Liver (tissue), 9 donors: ENCODE data around the gene KIAA0825. TPM values are rescaled to one million over a fixed set of nuclear protein-coding genes. Genes with fewer than 3 reads are reported as not detected.

Experiments used
- DNase-seq: peaks from one replicate; pipeline ENCODE4 v3.0.0-alpha.2; 2017; ENCODE audit warnings: low spot score
- H3K27ac ChIP-seq, 2 donors: one replicate each; pipeline ENCODE4 v1.7.0; 2013; ENCODE audit warnings: inconsistent platforms in 2 of 2, low read length in 2 of 2, control low read depth in 1 of 2, low read depth in 1 of 2, mild to moderate bottlenecking in 1 of 2
- H3K27me3 ChIP-seq, 4 donors: one replicate each; pipeline versions ENCODE4 v1.6.1 to v1.7.0; 2013; ENCODE audit warnings: low read length in 3 of 4, inconsistent platforms in 1 of 4, mild to moderate bottlenecking in 1 of 4, moderate library complexity in 1 of 4; ENCODE audit not compliant: control insufficient read depth in 4 of 4, insufficient read depth in 4 of 4
- H3K36me3 ChIP-seq, 4 donors: one replicate each; pipeline versions ENCODE4 v1.6.1 to v1.7.0; 2013; ENCODE audit warnings: low read length in 3 of 4, mild to moderate bottlenecking in 3 of 4, low read depth in 1 of 4, moderate library complexity in 1 of 4; ENCODE audit not compliant: control insufficient read depth in 4 of 4, insufficient read depth in 3 of 4
- H3K4me1 ChIP-seq, 4 donors: one replicate each; pipeline versions ENCODE4 v1.6.1 to v1.7.0; 2013; ENCODE audit warnings: low read length in 3 of 4, mild to moderate bottlenecking in 3 of 4, moderate library complexity in 1 of 4; ENCODE audit not compliant: control insufficient read depth in 4 of 4, insufficient read depth in 4 of 4
- H3K4me3 ChIP-seq, 3 donors: one replicate each; pipeline versions ENCODE4 v1.6.1 to v1.7.0; 2013; ENCODE audit warnings: low read length in 3 of 3, control low read depth in 1 of 3, low read depth in 1 of 3, mild to moderate bottlenecking in 1 of 3
- H3K9ac ChIP-seq, 2 donors: one replicate each; pipeline ENCODE4 v1.7.0; 2013; ENCODE audit warnings: low read length in 2 of 2, mild to moderate bottlenecking in 2 of 2, moderate library complexity in 2 of 2, control low read depth in 1 of 2, low read depth in 1 of 2
- H3K9me3 ChIP-seq, 4 donors: one replicate each; pipeline versions ENCODE4 v1.6.1 to v1.7.0; 2013; ENCODE audit warnings: low read length in 3 of 4; ENCODE audit not compliant: control insufficient read depth in 4 of 4
- CTCF ChIP-seq: fragments of 150-350 bp; IDR thresholded peaks from 2 replicates; pipeline ENCODE4 v1.5.1; 2017; ENCODE audit warnings: improper control_type of control experiment, low read depth, low read length; ENCODE audit not compliant: missing input control
- EGR1 ChIP-seq, 2 donors: IDR thresholded peaks; 2 replicates each; pipeline ENCODE4 v1.6.1; 2016 to 2018; ENCODE audit warnings: antibody characterized with exemption in 2 of 2, low read depth in 2 of 2
- FOXA1 ChIP-seq: IDR thresholded peaks from 2 replicates; pipeline ENCODE4 v1.6.1; 2016; ENCODE audit warnings: antibody characterized with exemption
- FOXA2 ChIP-seq: IDR thresholded peaks from 2 replicates; pipeline ENCODE4 v1.6.1; 2016; ENCODE audit warnings: antibody characterized with exemption
- GABPA ChIP-seq, 2 donors: IDR thresholded peaks in 1 of 2; conservative IDR thresholded peaks in 1 of 2; 2 replicates each; pipeline ENCODE4 v1.6.1; 2016; ENCODE audit warnings: antibody characterized with exemption in 2 of 2, mild to moderate bottlenecking in 1 of 2, moderate library complexity in 1 of 2
- HNF4A ChIP-seq, 2 donors: conservative IDR thresholded peaks; 2 replicates each; pipeline ENCODE4 v1.6.1; 2016; ENCODE audit warnings: antibody characterized with exemption in 2 of 2, mild to moderate bottlenecking in 2 of 2
- HNF4G ChIP-seq: IDR thresholded peaks from 2 replicates; pipeline ENCODE4 v1.6.1; 2016; ENCODE audit warnings: antibody characterized with exemption
- JUND ChIP-seq, 2 donors: IDR thresholded peaks; 2 replicates each; pipeline ENCODE4 v1.6.1; 2016; ENCODE audit warnings: antibody characterized with exemption in 2 of 2
- NR2F2 ChIP-seq: IDR thresholded peaks from 2 replicates; pipeline ENCODE4 v1.6.1; 2016; ENCODE audit warnings: antibody characterized with exemption
- RAD21 ChIP-seq, 2 donors: IDR thresholded peaks; 2 replicates each; pipeline ENCODE4 v1.6.1; 2016; ENCODE audit warnings: antibody characterized with exemption in 2 of 2, mild to moderate bottlenecking in 2 of 2
- REST ChIP-seq: IDR thresholded peaks from 2 replicates; pipeline ENCODE4 v1.6.1; 2016; ENCODE audit warnings: antibody characterized with exemption, mild to moderate bottlenecking
- RXRA ChIP-seq, 2 donors: IDR thresholded peaks; 2 replicates each; pipeline ENCODE4 v1.6.1; 2017 to 2018; ENCODE audit warnings: antibody characterized with exemption in 2 of 2, mild to moderate bottlenecking in 1 of 2
- SP1 ChIP-seq: IDR thresholded peaks from 2 replicates; pipeline ENCODE4 v1.6.1; 2018; ENCODE audit warnings: antibody characterized with exemption, mild to moderate bottlenecking
- TAF1 ChIP-seq: conservative IDR thresholded peaks from 2 replicates; pipeline ENCODE4 v1.6.1; 2016; ENCODE audit warnings: antibody characterized with exemption, mild to moderate bottlenecking
- YY1 ChIP-seq: IDR thresholded peaks from 2 replicates; pipeline ENCODE4 v1.6.1; 2016; ENCODE audit warnings: antibody characterized with exemption, mild to moderate bottlenecking
- WGBS: extraction: QIAGEN DNeasy Blood & Tissue Kit; methylation state at CpG from one replicate; pipeline ENCODE4 v1.1.7; 2013; 5-methylcytosine and 5-hydroxymethylcytosine counted together
- polyA plus RNA-seq, 2 donors: library from polyadenylated mRNA; stranded (reverse) in 1 of 2; unstranded in 1 of 2; fragments of 200-250 nt in 1 of 2; fragments of >200 nt in 1 of 2; fragmentation: Nextera tagmentation in 1 of 2; extraction: Ambion mirVana in 1 of 2; gene quantifications; one replicate each; pipeline versions ENCODE4 v1.2.1 to v1.2.3, GENCODE V29; 2013 to 2015
- total RNA-seq, 2 donors: library from RNA; depleted of rRNA; stranded (reverse); fragments of >200 nt; gene quantifications; one replicate each; pipeline ENCODE4 v1.2.3, GENCODE V29; 2014
- TF ChIP-seq, protein P1 (sequence below): IDR thresholded peaks from 2 replicates; pipeline ENCODE4 v1.6.1; 2016; ENCODE audit warnings: antibody characterized with exemption
- TF ChIP-seq, protein P2 (sequence below): IDR thresholded peaks from 2 replicates; pipeline ENCODE4 v1.6.1; 2016; ENCODE audit warnings: antibody characterized with exemption
- TF ChIP-seq, protein P3 (sequence below): IDR thresholded peaks from 2 replicates; pipeline ENCODE4 v1.6.1; 2016; ENCODE audit warnings: antibody characterized with exemption
- donor health status: healthy.
- donor health status: healthy.
- donor health status: healthy.
- donor health status: healthy.
- donor health status: healthy.

KIAA0825 gene
- total and polyA plus RNA-seq, 4 donors: 0.25 to 3.2 (median 1.2) TPM

DNA sequence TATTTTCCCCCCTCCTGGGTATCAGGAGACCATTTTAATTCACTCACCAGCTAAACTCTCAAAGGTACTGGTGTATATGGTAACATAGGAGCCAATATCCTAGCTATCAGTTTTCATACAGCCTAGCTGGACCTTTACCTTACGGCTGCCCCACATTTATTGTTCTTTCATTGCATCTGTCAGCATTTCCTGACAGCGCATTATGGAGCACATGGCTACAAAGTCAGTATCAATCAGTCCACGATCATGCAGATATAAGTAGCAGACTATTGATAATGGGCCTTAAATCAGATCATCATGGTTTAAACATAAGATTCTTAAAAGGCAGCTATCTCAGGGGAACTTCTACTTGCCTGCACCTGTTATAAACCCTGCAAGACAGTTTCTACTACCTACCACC lies 304.7 kb downstream of the KIAA0825 start:
- H3K4me1 ChIP-seq: no peaks in the 10 kb centered on the region
- DNase-seq: no peak
- TF ChIP-seq TAF1 (no peak), NR2F2 (no peak), SP1 (no peak), YY1 (no peak), FOXA1 (no peak), REST (no peak), GABPA (IDR thresholded peaks at IDR 0.05 in 1 of 2, conservative IDR thresholded peaks at IDR 0.05 in 1 of 2) (no peak), EGR1 (IDR thresholded peaks at IDR 0.05; ENCODE audit: low read depth in 2 of 2) (no peak), RXRA (IDR thresholded peaks at IDR 0.05) (no peak), RAD21 (IDR thresholded peaks at IDR 0.05) (no peak), HNF4G (no peak)
- TF ChIP-seq, protein P1, sequence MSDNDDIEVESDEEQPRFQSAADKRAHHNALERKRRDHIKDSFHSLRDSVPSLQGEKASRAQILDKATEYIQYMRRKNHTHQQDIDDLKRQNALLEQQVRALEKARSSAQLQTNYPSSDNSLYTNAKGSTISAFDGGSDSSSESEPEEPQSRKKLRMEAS: no peak
- TF ChIP-seq, protein P2, sequence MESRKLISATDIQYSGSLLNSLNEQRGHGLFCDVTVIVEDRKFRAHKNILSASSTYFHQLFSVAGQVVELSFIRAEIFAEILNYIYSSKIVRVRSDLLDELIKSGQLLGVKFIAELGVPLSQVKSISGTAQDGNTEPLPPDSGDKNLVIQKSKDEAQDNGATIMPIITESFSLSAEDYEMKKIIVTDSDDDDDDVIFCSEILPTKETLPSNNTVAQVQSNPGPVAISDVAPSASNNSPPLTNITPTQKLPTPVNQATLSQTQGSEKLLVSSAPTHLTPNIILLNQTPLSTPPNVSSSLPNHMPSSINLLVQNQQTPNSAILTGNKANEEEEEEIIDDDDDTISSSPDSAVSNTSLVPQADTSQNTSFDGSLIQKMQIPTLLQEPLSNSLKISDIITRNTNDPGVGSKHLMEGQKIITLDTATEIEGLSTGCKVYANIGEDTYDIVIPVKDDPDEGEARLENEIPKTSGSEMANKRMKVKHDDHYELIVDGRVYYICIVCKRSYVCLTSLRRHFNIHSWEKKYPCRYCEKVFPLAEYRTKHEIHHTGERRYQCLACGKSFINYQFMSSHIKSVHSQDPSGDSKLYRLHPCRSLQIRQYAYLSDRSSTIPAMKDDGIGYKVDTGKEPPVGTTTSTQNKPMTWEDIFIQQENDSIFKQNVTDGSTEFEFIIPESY: no peak
- TF ChIP-seq, protein P3, sequence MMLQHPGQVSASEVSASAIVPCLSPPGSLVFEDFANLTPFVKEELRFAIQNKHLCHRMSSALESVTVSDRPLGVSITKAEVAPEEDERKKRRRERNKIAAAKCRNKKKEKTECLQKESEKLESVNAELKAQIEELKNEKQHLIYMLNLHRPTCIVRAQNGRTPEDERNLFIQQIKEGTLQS: no peak
- H3K27ac ChIP-seq: no peak overlapping the region
- H3K27me3 ChIP-seq: no peaks in the 10 kb centered on the region
- H3K9me3 ChIP-seq: no peaks in the 10 kb centered on the region
- no peak overlapping the region for H3K9ac ChIP-seq
- WGBS: 94% methylated on average over 3 of the region's 3 CpGs
- H3K4me3 ChIP-seq: no peak overlapping the region
- no peaks in the 10 kb centered on the region for H3K36me3 ChIP-seq

DNA sequence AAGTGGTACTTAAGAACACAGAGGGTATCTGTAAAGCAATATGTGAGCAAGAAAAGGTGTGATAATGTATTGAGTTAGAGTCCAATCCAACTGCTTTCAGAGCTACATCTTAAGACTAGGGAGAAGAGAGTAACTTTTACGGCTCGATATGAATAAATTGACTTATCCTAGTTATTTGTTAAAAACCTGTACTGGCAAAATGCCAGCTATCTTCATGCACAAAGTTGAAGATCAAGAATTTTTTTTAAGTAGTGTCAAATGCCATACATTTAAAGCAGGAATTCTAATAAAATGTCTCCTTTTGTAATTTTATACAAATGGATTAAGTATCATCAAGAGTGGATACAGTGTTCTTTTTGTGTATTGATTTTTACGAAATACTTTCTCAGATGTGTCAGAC lies 305.2 kb downstream of the KIAA0825 start:
- no peak overlapping the region for H3K27ac ChIP-seq
- no peak overlapping the region for H3K4me3 ChIP-seq
- H3K36me3 ChIP-seq: no peaks in the 10 kb centered on the region
- DNase-seq: no peak
- H3K9ac ChIP-seq: no peak overlapping the region
- 96% methylated on average over 3 of the region's 3 CpGs for WGBS
- no peaks in the 10 kb centered on the region for H3K9me3 ChIP-seq
- no peaks in the 10 kb centered on the region for H3K27me3 ChIP-seq
- H3K4me1 ChIP-seq: no peaks in the 10 kb centered on the region
- TF ChIP-seq GABPA (IDR thresholded peaks at IDR 0.05 in 1 of 2, conservative IDR thresholded peaks at IDR 0.05 in 1 of 2) (no peak), RAD21 (IDR thresholded peaks at IDR 0.05) (no peak), CTCF (no peak), FOXA2 (no peak), NR2F2 (no peak), FOXA1 (no peak), YY1 (no peak), REST (no peak), HNF4G (no peak), SP1 (no peak), HNF4A (conservative IDR thresholded peaks at IDR 0.05) (no peak), RXRA (IDR thresholded peaks at IDR 0.05) (no peak), JUND (IDR thresholded peaks at IDR 0.05) (no peak)
- TF ChIP-seq, protein P3: no peak
- TF ChIP-seq, protein P2: no peak
